IgD-negative memory B cell (primary cell): ENCODE results near the gene AIF1L. TPM values are rescaled to one million over a fixed set of nuclear protein-coding genes. Genes with fewer than 3 reads are reported as not detected.

ENCODE experiments used
- H3K27ac Mint-ChIP-seq, 3 donors: one replicate each; pipeline ENCODE4 v1.8.0; 2020 to 2022; ENCODE audit warnings: mild to moderate bottlenecking in 3 of 3, mixed read lengths in 3 of 3, moderate library complexity in 1 of 3
- H3K27me3 Mint-ChIP-seq: one replicate; pipeline ENCODE4 v1.8.0; 2021; ENCODE audit warnings: mixed read lengths
- H3K36me3 Mint-ChIP-seq: one replicate; pipeline ENCODE4 v1.8.0; 2020; ENCODE audit warnings: mild to moderate bottlenecking, mixed read lengths
- H3K4me1 Mint-ChIP-seq, 3 donors: one replicate each; pipeline ENCODE4 v1.8.0; 2020 to 2022; ENCODE audit warnings: mixed read lengths in 3 of 3, mild to moderate bottlenecking in 1 of 3
- H3K4me3 Mint-ChIP-seq, 4 donors: one replicate each; pipeline ENCODE4 v1.8.0; 2020 to 2022; ENCODE audit warnings: mild to moderate bottlenecking in 4 of 4, mixed read lengths in 4 of 4, moderate library complexity in 3 of 4
- H3K9me3 Mint-ChIP-seq, 3 donors: one replicate each; pipeline ENCODE4 v1.8.0; 2020 to 2021; ENCODE audit warnings: mixed read lengths in 3 of 3, mild to moderate bottlenecking in 1 of 3
- polyA plus RNA-seq: library from polyadenylated mRNA; unstranded; fragments of 300-500 nt; fragmentation: Illumina TruSeq; gene quantifications from one replicate; pipeline ENCODE4 v1.2.3, GENCODE V29; 2021

Gene AIF1L
- polyA plus RNA-seq, 1 donor from 2014 or later, result not detected

DNA sequence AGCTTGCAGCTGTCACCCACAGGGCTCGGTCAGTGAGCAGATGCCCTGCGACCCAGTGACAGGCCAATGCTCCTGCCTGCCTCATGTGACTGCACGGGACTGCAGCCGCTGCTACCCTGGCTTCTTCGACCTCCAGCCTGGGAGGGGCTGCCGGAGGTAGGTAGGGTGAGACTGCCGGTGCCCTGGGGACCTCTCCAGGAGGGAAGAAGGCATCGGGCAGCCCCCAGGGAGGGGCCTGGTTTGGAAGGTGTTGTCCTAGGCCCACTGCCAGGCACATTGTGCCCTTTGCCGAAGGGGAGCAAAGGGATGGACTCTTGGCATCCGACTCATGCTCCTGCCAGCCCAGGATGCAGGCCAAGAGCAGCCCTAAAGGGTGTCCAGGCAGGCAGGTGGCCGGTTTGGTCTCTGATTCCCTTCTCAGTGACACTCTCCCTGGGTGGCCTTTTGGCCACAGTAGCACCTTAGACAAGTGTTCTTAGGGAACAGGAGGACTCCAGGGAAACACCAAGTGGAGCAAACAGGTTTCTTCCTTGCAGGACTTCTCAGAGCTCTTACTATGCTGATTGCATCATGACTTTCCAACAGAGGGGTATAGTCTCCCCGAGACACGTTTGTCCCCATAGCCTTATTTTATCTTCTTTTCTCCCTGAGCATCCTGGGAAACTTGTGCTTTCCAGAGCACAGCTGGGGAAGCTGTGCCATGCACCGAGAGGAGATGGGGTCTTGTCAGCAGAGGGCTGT, 28.1 kb upstream of the AIF1L start:
- no peaks in the 10 kb centered on the region for H3K36me3 Mint-ChIP-seq
- H3K4me3 Mint-ChIP-seq, result no peak overlapping the region
- H3K27ac Mint-ChIP-seq, result no peak overlapping the region
- no peaks in the 10 kb centered on the region for H3K4me1 Mint-ChIP-seq
- H3K27me3 Mint-ChIP-seq, result no peaks in the 10 kb centered on the region
- peaks cover 0 to 3% (median 2%) of the 10 kb centered on the region in 3 donors for H3K9me3 Mint-ChIP-seq

- Mint-ChIP-seq H3K27ac (no peak overlapping the region), H3K36me3 (no peaks in the 10 kb centered on the region), H3K27me3 (no peaks in the 10 kb centered on the region), H3K9me3 (peaks cover 0 to 3% (median 2%) of the 10 kb centered on the region in 3 donors), H3K4me1 (no peaks in the 10 kb centered on the region), H3K4me3 (no peak overlapping the region)
These were observed 26.6 kb upstream of the AIF1L start for GRCh38 chr9:131069699-131070098.

DNA sequence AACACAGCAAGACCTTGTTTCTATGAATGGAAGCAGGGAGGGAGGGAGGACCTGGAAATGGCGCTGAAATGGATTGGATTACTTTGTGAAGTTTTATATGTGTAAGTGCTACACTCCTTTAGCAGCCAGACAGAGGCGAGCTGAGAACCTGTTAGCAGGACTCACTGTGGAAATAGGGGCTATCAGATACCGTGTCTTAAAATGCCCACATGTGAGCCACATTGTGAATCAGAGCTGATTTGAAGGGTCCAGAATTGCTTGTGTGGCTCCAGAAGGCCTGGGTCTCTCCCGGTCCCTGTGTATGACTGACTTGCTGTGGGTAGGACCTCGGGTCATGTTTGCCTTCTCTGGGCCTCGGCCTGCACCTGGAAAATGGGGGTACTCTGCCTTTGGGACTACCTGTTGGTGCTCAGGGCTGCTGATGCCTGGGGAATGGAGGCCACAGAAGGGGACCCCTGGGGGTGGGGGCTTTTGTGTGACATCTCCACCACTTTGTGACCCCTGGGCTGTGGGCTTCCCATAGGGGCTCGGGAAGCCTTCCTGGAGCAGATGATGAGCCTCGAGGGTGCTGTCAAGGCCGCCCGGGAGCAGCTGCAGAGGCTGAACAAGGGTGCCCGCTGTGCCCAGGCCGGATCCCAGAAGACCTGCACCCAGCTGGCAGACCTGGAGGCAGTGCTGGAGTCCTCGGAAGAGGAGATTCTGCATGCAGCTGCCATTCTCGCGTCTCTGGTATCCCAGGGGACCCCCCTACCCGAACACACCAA, 24.0 kb upstream of the AIF1L start:
- H3K36me3 Mint-ChIP-seq, result no peaks in the 10 kb centered on the region
- H3K27ac Mint-ChIP-seq, result no peak overlapping the region
- H3K4me3 Mint-ChIP-seq, result no peak overlapping the region
- no peaks in the 10 kb centered on the region for H3K27me3 Mint-ChIP-seq
- no peaks in the 10 kb centered on the region for H3K9me3 Mint-ChIP-seq
- no peaks in the 10 kb centered on the region for H3K4me1 Mint-ChIP-seq

DNA sequence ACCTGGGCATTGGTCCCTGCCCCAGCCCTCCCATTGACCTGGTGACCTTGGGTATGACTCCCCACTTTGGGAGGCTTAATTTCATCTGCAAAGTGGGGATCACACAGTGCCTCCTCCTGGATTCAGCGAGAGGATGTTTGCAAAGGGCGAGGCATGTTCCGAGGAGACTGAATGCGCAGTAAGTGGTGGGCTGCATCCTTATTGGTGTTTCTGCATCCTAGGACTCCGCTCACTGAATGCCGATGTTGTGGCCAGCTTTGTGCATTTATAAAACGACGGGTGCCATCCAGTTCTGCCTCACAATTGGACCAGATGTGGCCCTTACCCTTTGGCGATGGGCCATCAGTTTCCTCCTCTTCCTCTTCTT, 23.5 kb upstream of the AIF1L start:
- no peaks in the 10 kb centered on the region for H3K27me3 Mint-ChIP-seq
- H3K9me3 Mint-ChIP-seq, result no peaks in the 10 kb centered on the region
- H3K36me3 Mint-ChIP-seq, result no peaks in the 10 kb centered on the region
- H3K27ac Mint-ChIP-seq, result no peak overlapping the region
- H3K4me3 Mint-ChIP-seq, result no peak overlapping the region
- H3K4me1 Mint-ChIP-seq, result no peaks in the 10 kb centered on the region

DNA sequence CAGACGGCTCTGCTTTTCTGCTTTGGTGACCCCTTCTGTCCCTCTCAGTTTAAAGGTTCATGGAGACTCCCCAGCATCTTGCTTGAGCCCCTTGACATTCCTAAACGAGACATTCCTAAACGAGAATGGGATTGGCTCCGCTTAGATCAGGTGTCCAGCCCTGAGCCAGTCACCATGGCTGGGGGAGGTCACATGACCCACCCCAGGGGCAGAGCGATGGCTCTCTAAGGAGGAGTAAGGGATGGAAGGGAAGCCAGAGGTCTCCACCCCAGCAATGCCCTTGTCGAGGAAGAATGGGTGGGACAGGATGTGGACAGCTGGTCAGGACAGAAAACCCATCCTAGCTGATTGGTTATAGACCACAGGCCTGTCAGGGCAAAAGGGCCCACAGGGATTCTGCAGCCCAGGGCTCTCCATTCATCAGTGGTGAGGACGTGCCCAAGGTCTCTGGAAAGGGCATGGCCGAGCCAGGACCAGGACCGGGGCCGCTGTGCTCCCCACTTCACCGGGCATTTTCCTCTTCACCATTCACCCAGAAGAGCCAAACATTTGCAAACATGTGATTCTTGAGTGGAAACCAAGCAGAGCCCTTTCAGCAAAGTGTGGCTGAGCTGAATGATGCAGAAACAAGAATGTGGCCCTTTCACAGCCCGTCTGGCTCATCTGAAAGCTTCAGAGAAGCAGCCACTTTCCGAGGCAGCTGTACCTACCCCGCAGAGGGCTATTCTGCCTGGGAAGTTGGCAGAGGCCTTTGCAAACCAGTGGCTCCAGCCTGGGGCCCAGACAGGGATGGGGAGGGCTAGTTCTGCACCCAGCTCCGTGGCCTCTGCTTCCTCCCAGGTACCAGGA, 19.8 kb upstream of the AIF1L start:
- Mint-ChIP-seq H3K36me3 (no peaks in the 10 kb centered on the region), H3K27ac (no peak overlapping the region), H3K27me3 (peaks cover 1% of the 10 kb centered on the region), H3K4me3 (no peak overlapping the region), H3K9me3 (no peaks in the 10 kb centered on the region), H3K4me1 (no peaks in the 10 kb centered on the region)

GRCh38 chr9:131078427-131079366, 17.6 kb upstream of the AIF1L start:
- Mint-ChIP-seq H3K4me1 (no peaks in the 10 kb centered on the region), H3K27me3 (peaks cover 3% of the 10 kb centered on the region), H3K27ac (peak overlapping the region in 1 of 3 donors; percentile 69), H3K9me3 (no peaks in the 10 kb centered on the region), H3K36me3 (no peaks in the 10 kb centered on the region), H3K4me3 (no peak overlapping the region)

DNA sequence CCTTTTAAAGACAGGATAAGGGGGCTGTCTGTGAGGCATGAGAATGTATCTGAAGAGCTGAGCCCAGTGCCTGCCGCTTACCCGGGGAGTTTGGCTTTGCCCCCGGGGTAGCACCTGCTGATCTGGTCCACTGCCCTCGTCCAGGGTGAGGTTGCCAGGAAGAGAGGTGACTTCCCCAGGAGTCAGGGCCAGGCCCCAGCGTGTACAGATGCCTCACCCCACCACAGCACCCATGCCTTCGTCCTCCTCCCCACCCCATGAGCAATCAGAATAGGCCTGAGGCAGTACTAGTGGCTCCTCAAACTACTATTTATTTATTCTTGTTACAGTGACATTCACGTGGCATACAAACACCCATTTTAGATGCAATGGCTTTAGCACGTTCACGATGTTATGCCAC, 15.7 kb upstream of the AIF1L start:
- Mint-ChIP-seq H3K36me3 (no peaks in the 10 kb centered on the region), H3K27ac (no peak overlapping the region), H3K4me3 (no peak overlapping the region), H3K4me1 (peaks cover 0 to 3% (median 1%) of the 10 kb centered on the region in 3 donors), H3K27me3 (peaks cover 3% of the 10 kb centered on the region), H3K9me3 (no peaks in the 10 kb centered on the region)

GRCh38 chr9:131081868-131082267, 14.5 kb upstream of the AIF1L start:
- Mint-ChIP-seq H3K4me1 (peaks cover 0 to 3% (median 1%) of the 10 kb centered on the region in 3 donors), H3K27me3 (peaks cover 3% of the 10 kb centered on the region), H3K36me3 (no peaks in the 10 kb centered on the region), H3K9me3 (no peaks in the 10 kb centered on the region), H3K4me3 (no peak overlapping the region), H3K27ac (no peak overlapping the region)

DNA sequence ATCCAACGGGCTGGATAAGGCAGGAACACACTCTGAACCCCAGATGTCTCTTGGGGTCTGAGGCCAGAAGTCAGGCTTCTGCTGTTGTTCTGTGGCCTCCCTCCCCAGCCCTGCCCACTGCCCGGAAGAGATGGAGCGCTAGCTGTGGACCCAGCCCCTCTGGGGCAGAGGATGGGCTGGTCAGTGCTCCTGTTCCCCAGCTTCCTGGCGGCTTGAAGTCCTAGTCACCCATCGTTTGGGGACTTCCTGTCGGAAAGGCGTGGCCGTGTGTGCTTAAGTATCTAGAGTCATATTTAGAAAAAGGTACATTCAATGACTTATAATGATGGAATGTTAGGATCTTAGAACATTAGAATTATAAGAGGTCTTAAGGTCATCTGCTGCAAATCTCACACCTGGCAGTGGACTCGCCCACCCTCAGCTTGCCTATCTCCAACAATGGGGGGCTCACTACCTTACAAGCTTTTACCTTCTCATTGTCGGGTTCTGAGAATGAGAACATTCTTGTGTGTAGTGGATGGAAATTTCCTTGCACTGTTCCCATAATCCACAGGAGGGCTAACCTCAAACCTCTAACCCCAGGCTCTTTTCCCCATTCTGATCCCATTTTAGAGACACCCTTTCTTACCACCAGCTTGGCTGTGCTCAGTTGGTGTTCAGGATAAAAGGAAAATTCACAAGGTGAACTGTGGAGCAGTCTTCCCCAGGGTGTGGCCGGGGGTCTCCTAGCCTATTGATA, 13.4 kb upstream of the AIF1L start:
- Mint-ChIP-seq H3K27me3 (peaks cover 3% of the 10 kb centered on the region), H3K36me3 (no peaks in the 10 kb centered on the region), H3K27ac (no peak overlapping the region), H3K9me3 (no peaks in the 10 kb centered on the region), H3K4me1 (peaks cover 0 to 3% (median 1%) of the 10 kb centered on the region in 3 donors), H3K4me3 (no peak overlapping the region)

- Mint-ChIP-seq H3K27ac (peak overlapping the region in 1 of 3 donors; percentile 80), H3K9me3 (no peaks in the 10 kb centered on the region), H3K36me3 (no peaks in the 10 kb centered on the region), H3K4me3 (no peak overlapping the region), H3K27me3 (peaks cover 2% of the 10 kb centered on the region), H3K4me1 (peaks cover 0 to 3% (median 1%) of the 10 kb centered on the region in 3 donors)
These were observed 11.5 kb upstream of the AIF1L start for GRCh38 chr9:131084661-131085369.

GRCh38 chr9:131085370-131086122, 10.8 kb upstream of the AIF1L start:
- Mint-ChIP-seq H3K4me1 (peaks cover 0 to 3% (median 1%) of the 10 kb centered on the region in 3 donors), H3K27me3 (peaks cover 2% of the 10 kb centered on the region), H3K36me3 (no peaks in the 10 kb centered on the region), H3K9me3 (no peaks in the 10 kb centered on the region), H3K4me3 (no peak overlapping the region), H3K27ac (peak overlapping the region in 1 of 3 donors; percentile 80)

- Mint-ChIP-seq H3K27ac (no peak overlapping the region), H3K27me3 (no peaks in the 10 kb centered on the region), H3K9me3 (no peaks in the 10 kb centered on the region), H3K36me3 (no peaks in the 10 kb centered on the region), H3K4me3 (no peak overlapping the region), H3K4me1 (peaks cover 0 to 3% (median 1%) of the 10 kb centered on the region in 3 donors)
These were observed 8.9 kb upstream of the AIF1L start for GRCh38 chr9:131087354-131087893.
